Loucy (cell line): ENCODE results near the gene PDE2A.

ENCODE experiments used
- CTCF ChIP-seq: fragments of 200-600 bp; sonication (generic); conservative IDR thresholded peaks from 2 replicates; pipeline ENCODE4 v1.5.1; 2014; ENCODE audit warnings: mild to moderate bottlenecking, antibody characterized with exemption, low read length
- EZH2phosphoT487 ChIP-seq: fragments of 200-600 bp; IDR thresholded peaks from 2 replicates; pipeline ENCODE4 v1.6.1; 2018; ENCODE audit warnings: antibody characterized with exemption, mild to moderate bottlenecking, moderate library complexity, borderline replicate concordance

DNA sequence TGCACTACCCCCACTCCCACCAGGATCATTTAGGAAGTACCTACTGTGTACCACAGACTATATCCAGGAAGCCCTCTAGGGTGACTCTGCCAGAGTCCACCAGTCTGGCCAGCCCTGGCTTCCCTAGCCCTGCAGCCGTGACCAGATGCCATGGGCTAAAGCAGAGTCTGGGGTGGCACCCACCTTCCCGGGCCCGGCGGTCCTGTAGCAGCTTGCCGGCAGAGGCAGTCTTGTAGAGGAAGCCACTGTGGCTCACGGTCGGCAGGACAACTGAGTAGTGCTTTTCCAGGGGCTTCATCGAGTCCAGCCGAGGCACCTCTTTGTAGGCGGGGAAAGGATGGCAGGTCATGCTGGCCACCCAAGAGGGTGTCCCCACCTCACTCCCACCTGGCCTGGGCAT is 27.2 kb upstream of the PDE2A start:
- TF ChIP-seq CTCF (no peak), EZH2phosphoT487 (no peak)
